ENCODE measurements around the gene SLC9A9.

DNA sequence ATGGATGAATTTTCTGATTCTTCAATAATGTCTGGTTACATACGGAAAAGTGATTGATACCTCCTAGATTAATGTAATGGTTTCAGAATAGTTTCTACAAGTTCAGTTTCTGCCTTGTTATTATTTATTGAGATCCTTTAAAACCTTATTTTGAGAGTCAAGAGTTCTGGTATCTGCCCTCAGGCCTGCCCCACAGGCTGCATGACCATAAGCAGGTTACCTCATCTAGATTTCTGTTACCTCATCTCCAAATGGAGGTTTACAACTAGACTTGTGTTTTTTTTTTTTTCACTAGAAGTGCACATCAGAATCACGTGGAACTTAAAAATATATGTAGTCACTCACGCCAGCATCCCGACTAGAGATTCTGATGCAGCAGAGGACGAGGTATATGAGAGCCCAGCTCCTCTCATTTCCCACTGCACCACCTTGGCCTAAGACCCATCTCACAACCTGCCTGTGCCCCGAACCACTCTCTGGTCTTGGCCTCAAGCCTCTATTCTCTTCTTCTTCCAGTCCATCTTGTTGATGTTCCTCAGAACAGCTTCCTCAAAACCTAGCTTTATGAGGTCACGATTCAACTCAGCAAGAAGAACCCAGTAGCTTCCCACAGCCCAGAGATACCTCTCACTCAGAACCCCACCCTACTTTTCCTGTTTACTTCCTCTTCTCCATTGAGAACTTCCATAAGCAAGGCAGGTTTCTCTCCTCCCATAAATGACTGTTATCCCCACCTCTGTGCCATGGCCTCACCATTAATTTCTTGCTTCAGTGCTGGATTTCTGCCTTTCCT, 375.3 kb downstream of the SLC9A9 start:
- TF ChIP-seq POLR2AphosphoS5 (IDR thresholded peaks at IDR 0.05) (no peak), POLR2A (IDR thresholded peaks at IDR 0.05; ENCODE audit: low read depth) (no peak), EP300 (IDR thresholded peaks at IDR 0.05) (no peak)
- TF ChIP-seq, protein P1, sequence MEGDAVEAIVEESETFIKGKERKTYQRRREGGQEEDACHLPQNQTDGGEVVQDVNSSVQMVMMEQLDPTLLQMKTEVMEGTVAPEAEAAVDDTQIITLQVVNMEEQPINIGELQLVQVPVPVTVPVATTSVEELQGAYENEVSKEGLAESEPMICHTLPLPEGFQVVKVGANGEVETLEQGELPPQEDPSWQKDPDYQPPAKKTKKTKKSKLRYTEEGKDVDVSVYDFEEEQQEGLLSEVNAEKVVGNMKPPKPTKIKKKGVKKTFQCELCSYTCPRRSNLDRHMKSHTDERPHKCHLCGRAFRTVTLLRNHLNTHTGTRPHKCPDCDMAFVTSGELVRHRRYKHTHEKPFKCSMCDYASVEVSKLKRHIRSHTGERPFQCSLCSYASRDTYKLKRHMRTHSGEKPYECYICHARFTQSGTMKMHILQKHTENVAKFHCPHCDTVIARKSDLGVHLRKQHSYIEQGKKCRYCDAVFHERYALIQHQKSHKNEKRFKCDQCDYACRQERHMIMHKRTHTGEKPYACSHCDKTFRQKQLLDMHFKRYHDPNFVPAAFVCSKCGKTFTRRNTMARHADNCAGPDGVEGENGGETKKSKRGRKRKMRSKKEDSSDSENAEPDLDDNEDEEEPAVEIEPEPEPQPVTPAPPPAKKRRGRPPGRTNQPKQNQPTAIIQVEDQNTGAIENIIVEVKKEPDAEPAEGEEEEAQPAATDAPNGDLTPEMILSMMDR (IDR thresholded peaks at IDR 0.05) = no peak

Measured in esophagus muscularis mucosa (tissue), 4 donors.